ENCODE results near the gene PLD1.
"Not testable (repeated sequence)": the region's sequence is repeated elsewhere in the genome, so short reads cannot be mapped to it uniquely, and the experiment has no call there.

Gene PLD1

DNA sequence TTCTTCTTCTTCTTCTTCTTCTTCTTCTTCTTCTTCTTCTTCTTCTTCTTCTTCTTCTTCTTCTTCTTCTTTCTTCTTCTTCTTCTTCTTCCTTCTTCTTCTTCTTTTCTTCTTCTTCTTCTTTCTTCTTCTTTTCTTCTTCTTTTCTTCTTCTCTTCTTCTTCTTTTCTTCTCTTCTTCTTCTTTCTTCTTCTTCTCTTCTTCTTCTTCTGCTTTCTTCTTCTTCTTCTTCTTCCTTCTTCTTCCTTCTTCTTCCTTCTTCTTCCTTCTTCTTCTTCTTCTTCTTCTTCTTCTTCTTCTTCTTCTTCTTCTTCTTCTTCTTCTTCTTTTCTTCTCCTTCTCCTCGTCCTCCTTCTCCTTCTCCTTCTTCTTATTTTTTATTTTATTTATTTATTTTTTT is 247.8 kb downstream of the PLD1 start:
- not testable (repeated sequence) for H3K4me2 ChIP-seq (ENCODE audit: low read length); H3K36me3 ChIP-seq (ENCODE audit: control insufficient read depth in 1 of 2, insufficient read depth in 2 of 2, low read length in 2 of 2); H4K91ac ChIP-seq (ENCODE audit: low read depth, low read length); H2BK120ac ChIP-seq (ENCODE audit: insufficient read depth, low read length, poor library complexity); H3K27me3 ChIP-seq (ENCODE audit: insufficient read depth, low read length); H3K79me2 ChIP-seq (ENCODE audit: control insufficient read depth, insufficient read depth, low read length, poor library complexity); H3K9ac ChIP-seq (ENCODE audit: low read length); H3K4me1 ChIP-seq (ENCODE audit: control insufficient read depth in 1 of 2, insufficient read depth in 2 of 2, low read length in 2 of 2); H2BK12ac ChIP-seq (ENCODE audit: low read length); H3K14ac ChIP-seq (ENCODE audit: low read length); H3K23ac ChIP-seq (ENCODE audit: low read length); H4K8ac ChIP-seq (ENCODE audit: low read depth, low read length); H2BK5ac ChIP-seq (ENCODE audit: low read depth, low read length, poor library complexity); H3K4ac ChIP-seq (ENCODE audit: low read depth, low read length); H3K27ac ChIP-seq (ENCODE audit: low read depth, low read length); H3K79me1 ChIP-seq (ENCODE audit: low read length); H3K18ac ChIP-seq (ENCODE audit: low read length); H2AFZ ChIP-seq (ENCODE audit: insufficient read depth, low read length, poor library complexity); H2AK5ac ChIP-seq (ENCODE audit: low read length); H3K9me3 ChIP-seq (ENCODE audit: insufficient read depth, low read depth, low read length); H3K4me3 ChIP-seq (ENCODE audit: low read depth, low read length); DNase-seq; H4K12ac ChIP-seq (ENCODE audit: low read depth, low read length)
- WGBS (ENCODE audit: extremely low coverage, insufficient coverage, insufficient read length), result no CpG with 5 or more reads among the region's 1 CpG

- Histone ChIP-seq H3K4me3 (ENCODE audit: low read depth, low read length) (no peak overlapping the region), H2BK5ac (ENCODE audit: low read depth, low read length, poor library complexity) (no peak overlapping the region), H2AK5ac (ENCODE audit: low read length) (no peak overlapping the region), H3K27me3 (ENCODE audit: insufficient read depth, low read length) (no peaks in the 10 kb centered on the region), H3K9ac (ENCODE audit: low read length) (no peak overlapping the region), H3K79me1 (ENCODE audit: low read length) (no peaks in the 10 kb centered on the region), H2AFZ (ENCODE audit: insufficient read depth, low read length, poor library complexity) (no peak overlapping the region), H3K79me2 (ENCODE audit: control insufficient read depth, insufficient read depth, low read length, poor library complexity) (no peaks in the 10 kb centered on the region), H4K8ac (ENCODE audit: low read depth, low read length) (no peak overlapping the region), H3K4me2 (ENCODE audit: low read length) (no peak overlapping the region), H3K4me1 (ENCODE audit: control insufficient read depth in 1 of 2, insufficient read depth in 2 of 2, low read length in 2 of 2) (no peaks in the 10 kb centered on the region), H3K27ac (ENCODE audit: low read depth, low read length) (no peak overlapping the region), H3K14ac (ENCODE audit: low read length) (no peak overlapping the region), H3K4ac (ENCODE audit: low read depth, low read length) (no peak overlapping the region), H4K12ac (ENCODE audit: low read depth, low read length) (no peak overlapping the region), H2BK12ac (ENCODE audit: low read length) (no peak overlapping the region), H3K9me3 (ENCODE audit: insufficient read depth, low read depth, low read length) (no peaks in the 10 kb centered on the region), H4K91ac (ENCODE audit: low read depth, low read length) (no peak overlapping the region), H3K18ac (ENCODE audit: low read length) (no peak overlapping the region), H3K23ac (ENCODE audit: low read length) (no peak overlapping the region), H3K36me3 (ENCODE audit: control insufficient read depth in 1 of 2, insufficient read depth in 2 of 2, low read length in 2 of 2) (no peaks in the 10 kb centered on the region), H2BK120ac (ENCODE audit: insufficient read depth, low read length, poor library complexity) (no peak overlapping the region)
- no peak for DNase-seq
- no CpG with 5 or more reads among the region's 5 CpGs for WGBS (ENCODE audit: extremely low coverage, insufficient coverage, insufficient read length)
Measured at GRCh38 chr3:171561596-171562323, 248.5 kb downstream of the PLD1 start.

DNA sequence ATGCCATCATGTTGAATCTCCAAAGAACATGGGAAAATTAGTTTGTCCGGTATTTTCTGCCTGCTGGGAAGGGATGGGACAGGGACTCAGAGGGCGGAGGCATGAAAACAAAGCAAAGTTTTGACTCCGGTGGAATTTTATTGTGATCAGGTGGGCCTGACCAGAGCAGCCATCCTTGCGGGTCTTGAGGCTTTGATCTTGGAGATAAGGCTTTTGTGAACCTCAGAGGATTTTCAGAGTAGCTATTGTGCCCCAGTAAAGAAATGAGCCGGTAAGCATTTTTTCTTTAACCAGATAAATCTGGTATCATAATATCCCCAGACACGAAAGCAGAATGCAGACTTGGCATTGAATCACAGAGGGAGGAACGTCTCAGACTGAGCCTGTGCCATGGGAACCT is 250.7 kb downstream of the PLD1 start:
- Histone ChIP-seq H4K8ac (ENCODE audit: low read depth, low read length) (no peak overlapping the region), H3K4me3 (ENCODE audit: low read depth, low read length) (no peak overlapping the region), H3K4me1 (ENCODE audit: control insufficient read depth in 1 of 2, insufficient read depth in 2 of 2, low read length in 2 of 2) (no peaks in the 10 kb centered on the region), H3K27ac (ENCODE audit: low read depth, low read length) (no peak overlapping the region), H3K23ac (ENCODE audit: low read length) (no peak overlapping the region), H4K12ac (ENCODE audit: low read depth, low read length) (no peak overlapping the region), H2BK120ac (ENCODE audit: insufficient read depth, low read length, poor library complexity) (no peak overlapping the region), H3K79me2 (ENCODE audit: control insufficient read depth, insufficient read depth, low read length, poor library complexity) (no peaks in the 10 kb centered on the region), H3K9me3 (ENCODE audit: insufficient read depth, low read depth, low read length) (no peaks in the 10 kb centered on the region), H3K14ac (ENCODE audit: low read length) (no peak overlapping the region), H2BK12ac (ENCODE audit: low read length) (no peak overlapping the region), H3K18ac (ENCODE audit: low read length) (no peak overlapping the region), H3K4ac (ENCODE audit: low read depth, low read length) (no peak overlapping the region), H3K79me1 (ENCODE audit: low read length) (no peaks in the 10 kb centered on the region), H2AK5ac (ENCODE audit: low read length) (no peak overlapping the region), H3K4me2 (ENCODE audit: low read length) (no peak overlapping the region), H3K9ac (ENCODE audit: low read length) (no peak overlapping the region), H3K27me3 (ENCODE audit: insufficient read depth, low read length) (no peaks in the 10 kb centered on the region), H3K36me3 (ENCODE audit: control insufficient read depth in 1 of 2, insufficient read depth in 2 of 2, low read length in 2 of 2) (no peaks in the 10 kb centered on the region), H2AFZ (ENCODE audit: insufficient read depth, low read length, poor library complexity) (no peak overlapping the region), H2BK5ac (ENCODE audit: low read depth, low read length, poor library complexity) (no peak overlapping the region), H4K91ac (ENCODE audit: low read depth, low read length) (no peak overlapping the region)
- WGBS (ENCODE audit: extremely low coverage, insufficient coverage, insufficient read length), result no CpG with 5 or more reads among the region's 7 CpGs
- no peak for DNase-seq

GRCh38 chr3:171558188-171558696 is 252.0 kb downstream of the PLD1 start:
- H3K9ac ChIP-seq (ENCODE audit: low read length), result no peak overlapping the region

More at GRCh38 chr3:171558188-171558696, 252.0 kb downstream of the PLD1 start:
- WGBS (ENCODE audit: extremely low coverage, insufficient coverage, insufficient read length), result no CpG with 5 or more reads among the region's 3 CpGs
- no peaks in the 10 kb centered on the region for H3K4me1 ChIP-seq (ENCODE audit: control insufficient read depth in 1 of 2, insufficient read depth in 2 of 2, low read length in 2 of 2)
- no peaks in the 10 kb centered on the region for H3K36me3 ChIP-seq (ENCODE audit: control insufficient read depth in 1 of 2, insufficient read depth in 2 of 2, low read length in 2 of 2)
- H3K4ac ChIP-seq (ENCODE audit: low read depth, low read length), result no peak overlapping the region
- H4K8ac ChIP-seq (ENCODE audit: low read depth, low read length), result no peak overlapping the region
- no peak overlapping the region for H2BK120ac ChIP-seq (ENCODE audit: insufficient read depth, low read length, poor library complexity)
- no peak overlapping the region for H4K12ac ChIP-seq (ENCODE audit: low read depth, low read length)
- no peak overlapping the region for H3K27ac ChIP-seq (ENCODE audit: low read depth, low read length)
- H3K18ac ChIP-seq (ENCODE audit: low read length), result no peak overlapping the region
- no peak for DNase-seq
- no peaks in the 10 kb centered on the region for H3K79me1 ChIP-seq (ENCODE audit: low read length)
- H2BK5ac ChIP-seq (ENCODE audit: low read depth, low read length, poor library complexity), result no peak overlapping the region
- no peak overlapping the region for H3K14ac ChIP-seq (ENCODE audit: low read length)
- no peak overlapping the region for H3K4me2 ChIP-seq (ENCODE audit: low read length)
- H3K4me3 ChIP-seq (ENCODE audit: low read depth, low read length), result no peak overlapping the region
- H2AFZ ChIP-seq (ENCODE audit: insufficient read depth, low read length, poor library complexity), result no peak overlapping the region
- H4K91ac ChIP-seq (ENCODE audit: low read depth, low read length), result no peak overlapping the region
- no peaks in the 10 kb centered on the region for H3K9me3 ChIP-seq (ENCODE audit: insufficient read depth, low read depth, low read length)
- no peaks in the 10 kb centered on the region for H3K79me2 ChIP-seq (ENCODE audit: control insufficient read depth, insufficient read depth, low read length, poor library complexity)
- no peak overlapping the region for H2AK5ac ChIP-seq (ENCODE audit: low read length)
- H3K27me3 ChIP-seq (ENCODE audit: insufficient read depth, low read length), result no peaks in the 10 kb centered on the region
- H2BK12ac ChIP-seq (ENCODE audit: low read length), result no peak overlapping the region
- H3K23ac ChIP-seq (ENCODE audit: low read length), result no peak overlapping the region
